ENCODE data around the gene CCKAR.

The CCKAR gene

GRCh38 chr4:26525136-26525770 lies 35.0 kb upstream of the CCKAR start:
- H3K27me3 ChIP-seq (ENCODE audit: insufficient read depth, low read length, poor library complexity) = no peaks in the 10 kb centered on the region
- no peak overlapping the region for H2AFZ ChIP-seq (ENCODE audit: low read depth, low read length)
- H3K4me1 ChIP-seq (ENCODE audit: insufficient read depth, low read length) = no peaks in the 10 kb centered on the region
- no peaks in the 10 kb centered on the region for H3K79me2 ChIP-seq (ENCODE audit: insufficient read depth, low read length)
- H3K4me3 ChIP-seq (ENCODE audit: low read depth in 1 of 2, low read length in 2 of 2) = no peak overlapping the region
- H3K9me3 ChIP-seq (ENCODE audit: insufficient read depth, low read length, severe bottlenecking) = no peaks in the 10 kb centered on the region
- H4K20me1 ChIP-seq (ENCODE audit: insufficient read depth, low read length) = no peaks in the 10 kb centered on the region
- TF ChIP-seq CTCF (IDR thresholded peaks at IDR 0.05; ENCODE audit: borderline replicate concordance, extremely low read depth, low read length, poor library complexity, severe bottlenecking) = no peak
- no peak for TF ChIP-seq EZH2 (IDR thresholded peaks at IDR 0.05; ENCODE audit: borderline replicate concordance, low read depth, low read length, severe bottlenecking)
- no peak overlapping the region for H3K27ac ChIP-seq (ENCODE audit: low read length)
- DNase-seq (no peak), ATAC-seq (ENCODE audit: insufficient read depth, low read depth) (no peak)
- no peaks in the 10 kb centered on the region for H3K36me3 ChIP-seq (ENCODE audit: insufficient read depth, low read length)
- no peak overlapping the region for H3K4me2 ChIP-seq (ENCODE audit: insufficient read depth, low read length)
- no peak overlapping the region for H3K9ac ChIP-seq (ENCODE audit: low read depth, low read length)

- H3K27me3 ChIP-seq (ENCODE audit: insufficient read depth, low read length, poor library complexity) = no peaks in the 10 kb centered on the region
- ATAC-seq (ENCODE audit: insufficient read depth, low read depth) (no peak), DNase-seq (no peak)
- no peak overlapping the region for H2AFZ ChIP-seq (ENCODE audit: low read depth, low read length)
- H3K9me3 ChIP-seq (ENCODE audit: insufficient read depth, low read length, severe bottlenecking) = no peaks in the 10 kb centered on the region
- no peak overlapping the region for H3K4me2 ChIP-seq (ENCODE audit: insufficient read depth, low read length)
- no peak overlapping the region for H3K27ac ChIP-seq (ENCODE audit: low read length)
- H3K36me3 ChIP-seq (ENCODE audit: insufficient read depth, low read length) = no peaks in the 10 kb centered on the region
- no peak overlapping the region for H3K4me3 ChIP-seq (ENCODE audit: low read depth in 1 of 2, low read length in 2 of 2)
- H3K9ac ChIP-seq (ENCODE audit: low read depth, low read length) = no peak overlapping the region
- H4K20me1 ChIP-seq (ENCODE audit: insufficient read depth, low read length) = no peaks in the 10 kb centered on the region
- H3K4me1 ChIP-seq (ENCODE audit: insufficient read depth, low read length) = no peaks in the 10 kb centered on the region
- TF ChIP-seq CTCF (IDR thresholded peaks at IDR 0.05; ENCODE audit: borderline replicate concordance, extremely low read depth, low read length, poor library complexity, severe bottlenecking) = no peak
- TF ChIP-seq EZH2 (IDR thresholded peaks at IDR 0.05; ENCODE audit: borderline replicate concordance, low read depth, low read length, severe bottlenecking) = no peak
- H3K79me2 ChIP-seq (ENCODE audit: insufficient read depth, low read length) = no peaks in the 10 kb centered on the region
Observed at GRCh38 chr4:26524011-26524410, 33.7 kb upstream of the CCKAR start.

GRCh38 chr4:26522478-26522877 lies 32.2 kb upstream of the CCKAR start:
- Histone ChIP-seq H3K4me3 (ENCODE audit: low read depth in 1 of 2, low read length in 2 of 2) (no peak overlapping the region), H3K9me3 (ENCODE audit: insufficient read depth, low read length, severe bottlenecking) (no peaks in the 10 kb centered on the region), H3K27me3 (ENCODE audit: insufficient read depth, low read length, poor library complexity) (no peaks in the 10 kb centered on the region), H3K4me2 (ENCODE audit: insufficient read depth, low read length) (no peak overlapping the region), H3K4me1 (ENCODE audit: insufficient read depth, low read length) (no peaks in the 10 kb centered on the region), H3K27ac (ENCODE audit: low read length) (no peak overlapping the region), H3K79me2 (ENCODE audit: insufficient read depth, low read length) (no peaks in the 10 kb centered on the region), H2AFZ (ENCODE audit: low read depth, low read length) (no peak overlapping the region), H3K9ac (ENCODE audit: low read depth, low read length) (no peak overlapping the region), H3K36me3 (ENCODE audit: insufficient read depth, low read length) (no peaks in the 10 kb centered on the region), H4K20me1 (ENCODE audit: insufficient read depth, low read length) (no peaks in the 10 kb centered on the region)
- DNase-seq (no peak), ATAC-seq (ENCODE audit: insufficient read depth, low read depth) (no peak)
- TF ChIP-seq EZH2 (IDR thresholded peaks at IDR 0.05; ENCODE audit: borderline replicate concordance, low read depth, low read length, severe bottlenecking) = no peak
- TF ChIP-seq CTCF (IDR thresholded peaks at IDR 0.05; ENCODE audit: borderline replicate concordance, extremely low read depth, low read length, poor library complexity, severe bottlenecking) = no peak
